Small intestine (tissue), 7 donors: ENCODE measurements around the gene SHROOM3. TPM values are rescaled to one million over a fixed set of nuclear protein-coding genes. Genes with fewer than 3 reads are reported as not detected.

Experiments used
- DNase-seq, 2 donors: peaks; one replicate each; pipeline versions ENCODE4 v3.0.0 to v3.0.0-alpha.2; 2013
- FAIRE-seq: peaks from 2 replicates; lab custom pipeline; 2012; peaks lifted over from hg19 to GRCh38; lab: Jason Lieb, UNC
- H3K27ac ChIP-seq, 3 donors: one replicate each; pipeline ENCODE4 v1.5.1; 2013; ENCODE audit warnings: low read length in 2 of 3, mild to moderate bottlenecking in 2 of 3, control low read depth in 1 of 3, inconsistent platforms in 1 of 3, low read depth in 1 of 3, moderate library complexity in 1 of 3
- H3K27me3 ChIP-seq, 3 donors: one replicate each; pipeline ENCODE4 v1.6.1; 2013; ENCODE audit warnings: low read length in 3 of 3, inconsistent platforms in 1 of 3; ENCODE audit not compliant: control insufficient read depth in 3 of 3, insufficient read depth in 3 of 3
- H3K36me3 ChIP-seq, 3 donors: one replicate each; pipeline ENCODE4 v1.6.1; 2013; ENCODE audit warnings: low read length in 3 of 3, inconsistent platforms in 1 of 3, low read depth in 1 of 3, mild to moderate bottlenecking in 1 of 3, moderate library complexity in 1 of 3; ENCODE audit not compliant: control insufficient read depth in 3 of 3, insufficient read depth in 2 of 3
- H3K4me1 ChIP-seq, 3 donors: one replicate each; pipeline ENCODE4 v1.6.1; 2013; ENCODE audit warnings: low read length in 2 of 3, inconsistent platforms in 1 of 3, low read depth in 1 of 3, mild to moderate bottlenecking in 1 of 3, moderate library complexity in 1 of 3; ENCODE audit not compliant: control insufficient read depth in 3 of 3, insufficient read depth in 2 of 3
- H3K4me3 ChIP-seq, 3 donors: one replicate each; pipeline ENCODE4 v1.5.1; 2013; ENCODE audit warnings: low read length in 3 of 3, control low read depth in 1 of 3, inconsistent platforms in 1 of 3, low read depth in 1 of 3, mild to moderate bottlenecking in 1 of 3, moderate library complexity in 1 of 3
- H3K9me3 ChIP-seq, 2 donors: one replicate each; pipeline ENCODE4 v1.6.1; 2013; ENCODE audit warnings: low read depth in 1 of 2, low read length in 1 of 2; ENCODE audit not compliant: control insufficient read depth in 2 of 2, insufficient read depth in 1 of 2
- WGBS, 3 donors: extraction: QIAGEN DNeasy Blood & Tissue Kit; methylation state at CpG; one replicate each; pipeline ENCODE4 v1.1.7; 2013; 5-methylcytosine and 5-hydroxymethylcytosine counted together
- polyA plus RNA-seq, 4 donors: library from polyadenylated mRNA; stranded (reverse) in 3 of 4; unstranded in 1 of 4; fragments of 200-250 nt in 3 of 4; fragments of 120-200 nt in 1 of 4; gene quantifications; one replicate each; pipeline versions ENCODE4 v1.2.1 to v1.2.3, GENCODE V29; 2013
- donor health status: healthy with polysubstance abuse.
- donor health status: control.
- donor health status: control.
- donor health status: Bipolar disorder and iron deficiency.
- donor health status: healthy.

Gene SHROOM3
- polyA plus RNA-seq, 4 donors, result 21.6 to 52.5 (median 27.8) TPM

DNA sequence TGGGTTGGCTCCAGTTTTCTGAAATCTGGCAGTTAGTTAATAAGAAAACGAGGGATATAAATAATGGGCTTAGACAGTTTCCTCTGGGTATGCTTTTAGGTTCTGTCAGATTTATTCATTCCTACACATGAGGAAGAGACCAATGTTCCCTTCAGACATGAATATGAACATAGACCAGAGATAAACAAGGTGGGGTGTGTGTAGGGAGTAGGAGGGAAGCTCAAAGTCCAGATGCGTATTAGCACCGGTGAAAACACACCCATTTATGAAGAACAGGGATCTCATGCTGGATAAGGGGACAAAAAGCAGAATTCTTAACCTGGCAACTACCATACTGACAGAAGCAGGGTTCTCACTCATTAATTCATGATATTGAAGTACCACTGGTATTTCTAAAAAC lies 240.0 kb downstream of the SHROOM3 start:
- DNase-seq (peak; percentile 87 to 95), FAIRE-seq (no peak)
- 9 to 59% (median 41%) methylated on average over 3 of the region's 3 CpGs for WGBS, 3 donors
- no peaks in the 10 kb centered on the region for H3K27me3 ChIP-seq
- H3K4me1 ChIP-seq, result peaks cover 3 to 20% (median 8%) of the 10 kb centered on the region in 3 donors
- H3K4me3 ChIP-seq, result no peak overlapping the region
- no peaks in the 10 kb centered on the region for H3K9me3 ChIP-seq
- H3K27ac ChIP-seq, result peak overlapping the region; percentile 70 to 93 (median 71)
- H3K36me3 ChIP-seq, result peaks cover 0 to 4% (median 2%) of the 10 kb centered on the region in 3 donors

DNA sequence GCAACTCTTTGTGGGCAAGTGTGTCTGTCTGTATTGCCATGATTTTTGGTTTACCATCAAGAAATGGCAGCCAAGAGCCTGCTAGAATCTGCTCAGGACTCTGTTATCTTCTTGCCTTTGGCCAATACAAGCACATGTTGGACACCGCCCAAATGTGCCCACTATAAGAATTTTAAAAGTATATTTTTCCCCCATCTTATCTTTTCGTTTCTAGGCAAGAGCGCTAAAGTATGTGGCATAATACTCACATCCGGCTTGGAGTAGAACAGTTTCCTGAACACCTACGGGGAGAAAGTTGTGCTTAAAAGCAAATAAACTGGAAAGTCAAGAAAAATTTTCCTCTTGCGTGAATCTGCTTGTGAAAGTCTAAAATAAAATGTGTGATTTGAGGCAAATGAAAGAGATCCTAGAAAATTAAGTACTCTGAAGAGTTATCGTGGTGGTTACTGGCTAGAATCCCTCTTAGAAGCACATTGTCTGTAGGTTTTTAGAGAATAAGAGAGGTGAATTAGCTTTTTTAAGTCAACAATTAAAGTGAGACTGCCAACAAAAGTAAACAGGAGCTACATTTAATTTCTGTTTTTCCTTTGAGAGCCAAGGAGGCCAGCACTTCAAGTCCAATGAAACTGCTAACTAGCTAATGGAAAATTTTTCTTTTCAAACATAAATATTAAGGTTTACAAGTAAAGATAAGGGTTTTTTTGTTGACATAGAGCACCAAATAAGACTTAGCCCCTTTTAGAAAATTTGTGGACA lies 242.7 kb downstream of the SHROOM3 start:
- 86 to 93% (median 86%) methylated on average over 7 of the region's 7 CpGs for WGBS, 3 donors
- peaks cover 3 to 34% (median 11%) of the 10 kb centered on the region in 3 donors for H3K4me1 ChIP-seq
- FAIRE-seq, result no peak

DNA sequence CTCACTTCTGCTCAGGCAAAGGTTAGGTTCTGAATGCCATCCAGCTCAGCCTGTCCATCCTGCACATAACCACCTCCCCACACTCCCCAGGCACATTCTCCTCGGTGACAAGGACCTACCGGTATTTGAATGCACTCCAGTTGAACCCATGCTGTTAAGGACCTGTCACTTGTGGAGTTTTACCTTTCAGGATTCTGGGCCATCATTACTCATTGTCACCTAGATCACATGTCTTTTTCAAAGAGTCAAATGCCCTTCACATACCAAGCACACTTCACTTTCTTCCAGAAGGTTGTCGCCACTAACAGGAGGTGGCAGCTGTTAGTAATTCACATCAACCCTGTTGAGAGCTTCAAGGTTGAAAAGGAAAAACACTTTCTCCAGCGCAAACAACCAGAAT lies 244.7 kb downstream of the SHROOM3 start:
- Histone ChIP-seq H3K27ac (no peak overlapping the region), H3K4me1 (peaks cover 0 to 45% (median 11%) of the 10 kb centered on the region in 3 donors), H3K4me3 (no peak overlapping the region), H3K36me3 (peaks cover 0 to 4% (median 0%) of the 10 kb centered on the region in 3 donors), H3K9me3 (no peaks in the 10 kb centered on the region), H3K27me3 (no peaks in the 10 kb centered on the region)
- FAIRE-seq (no peak), DNase-seq (no peak)
- WGBS, 3 donors, result 87 to 94% (median 91%) methylated on average over 4 of the region's 4 CpGs

More for the DNA sequence above, 242.7 kb downstream of the SHROOM3 start:
- no peaks in the 10 kb centered on the region for H3K27me3 ChIP-seq
- peaks cover 0 to 2% (median 0%) of the 10 kb centered on the region in 3 donors for H3K36me3 ChIP-seq
- H3K9me3 ChIP-seq, result no peaks in the 10 kb centered on the region
- no peak overlapping the region for H3K27ac ChIP-seq
- no peak overlapping the region for H3K4me3 ChIP-seq
- DNase-seq, result no peak

DNA sequence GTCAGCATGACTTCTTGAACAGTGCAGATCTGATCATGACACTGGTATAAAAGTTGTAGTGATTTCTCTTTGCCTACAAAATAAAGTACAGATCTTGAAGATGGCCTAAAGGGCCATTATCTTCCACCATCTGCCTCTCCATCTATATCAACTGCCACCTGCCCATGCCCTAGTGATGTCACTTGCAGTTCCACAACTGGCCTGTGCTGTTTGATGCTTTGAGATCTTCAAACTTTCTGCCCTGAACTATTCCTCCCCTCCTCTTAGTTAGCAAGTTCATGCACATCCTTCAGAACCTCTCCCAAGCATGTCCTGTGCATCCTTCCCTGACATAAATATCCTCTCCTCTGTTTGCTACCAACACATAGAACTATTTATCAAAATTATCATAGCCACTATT lies 245.9 kb downstream of the SHROOM3 start:
- Histone ChIP-seq H3K27ac (no peak overlapping the region), H3K4me3 (no peak overlapping the region)
- FAIRE-seq, result no peak

DNA sequence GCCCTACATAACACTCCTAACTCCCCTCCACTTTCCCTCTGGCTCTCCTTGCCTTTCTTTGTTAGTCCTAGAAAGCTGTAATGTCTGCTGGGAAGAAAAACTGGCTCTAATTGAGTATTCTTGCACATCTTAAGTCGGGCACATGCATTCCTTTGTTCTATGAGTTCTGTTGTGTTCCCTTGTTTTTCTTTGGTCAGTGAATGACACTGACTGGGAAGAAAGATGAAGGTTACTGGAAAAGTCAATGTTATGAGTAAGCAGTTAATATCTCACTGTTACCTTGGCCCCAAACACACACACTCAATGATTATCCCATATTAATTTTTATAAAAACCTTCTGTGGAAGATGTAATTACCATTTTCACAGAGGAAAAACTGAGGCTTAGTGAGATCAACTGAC lies 247.0 kb downstream of the SHROOM3 start:
- no peak for FAIRE-seq
- Histone ChIP-seq H3K9me3 (no peaks in the 10 kb centered on the region), H3K27ac (peak overlapping the region in 2 of 3 donors; percentile 65 to 74)

More for the DNA sequence above, 245.9 kb downstream of the SHROOM3 start:
- Histone ChIP-seq H3K36me3 (peaks cover 0 to 4% (median 0%) of the 10 kb centered on the region in 3 donors), H3K27me3 (no peaks in the 10 kb centered on the region), H3K4me1 (peaks cover 0 to 35% (median 5%) of the 10 kb centered on the region in 3 donors), H3K9me3 (no peaks in the 10 kb centered on the region)
- DNase-seq, result no peak

DNA sequence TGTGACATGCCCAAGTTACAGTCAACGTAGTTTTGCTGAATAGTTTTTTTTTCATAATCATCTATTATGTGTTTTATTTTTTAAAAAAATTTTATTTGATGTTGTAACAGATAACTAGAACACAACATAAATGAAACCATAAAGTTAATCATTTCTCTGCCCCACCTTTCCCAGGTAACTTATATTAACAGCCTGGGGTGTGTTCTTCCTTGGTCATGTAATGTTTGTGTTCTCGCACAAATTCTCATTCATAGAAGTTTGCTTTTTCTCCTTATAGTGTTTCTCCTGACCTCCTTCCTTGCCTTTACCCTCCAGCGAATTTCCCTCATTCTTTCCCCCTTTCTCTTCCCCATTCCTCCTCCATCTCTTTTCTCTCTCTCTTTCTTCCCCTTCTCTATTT lies 248.1 kb downstream of the SHROOM3 start:
- H3K36me3 ChIP-seq, result peaks cover 0 to 4% (median 0%) of the 10 kb centered on the region in 3 donors
- H3K27me3 ChIP-seq, result no peaks in the 10 kb centered on the region
- H3K27ac ChIP-seq, result peak overlapping the region in 2 of 3 donors; percentile 66 to 74
- FAIRE-seq (no peak), DNase-seq (peak; percentile 78 to 80)
- H3K9me3 ChIP-seq, result no peaks in the 10 kb centered on the region
- H3K4me1 ChIP-seq, result peaks cover 0 to 38% (median 3%) of the 10 kb centered on the region in 3 donors
- no peak overlapping the region for H3K4me3 ChIP-seq
- WGBS, 3 donors, result 17 to 65% (median 32%) methylated on average over 3 of the region's 3 CpGs

More for the DNA sequence above, 247.0 kb downstream of the SHROOM3 start:
- 64 to 76% (median 74%) methylated on average over 1 of the region's 1 CpG for WGBS, 3 donors
- peaks cover 0 to 4% (median 0%) of the 10 kb centered on the region in 3 donors for H3K36me3 ChIP-seq
- peaks cover 0 to 29% (median 3%) of the 10 kb centered on the region in 3 donors for H3K4me1 ChIP-seq
- no peaks in the 10 kb centered on the region for H3K27me3 ChIP-seq
- no peak overlapping the region for H3K4me3 ChIP-seq
- DNase-seq, result no peak

DNA sequence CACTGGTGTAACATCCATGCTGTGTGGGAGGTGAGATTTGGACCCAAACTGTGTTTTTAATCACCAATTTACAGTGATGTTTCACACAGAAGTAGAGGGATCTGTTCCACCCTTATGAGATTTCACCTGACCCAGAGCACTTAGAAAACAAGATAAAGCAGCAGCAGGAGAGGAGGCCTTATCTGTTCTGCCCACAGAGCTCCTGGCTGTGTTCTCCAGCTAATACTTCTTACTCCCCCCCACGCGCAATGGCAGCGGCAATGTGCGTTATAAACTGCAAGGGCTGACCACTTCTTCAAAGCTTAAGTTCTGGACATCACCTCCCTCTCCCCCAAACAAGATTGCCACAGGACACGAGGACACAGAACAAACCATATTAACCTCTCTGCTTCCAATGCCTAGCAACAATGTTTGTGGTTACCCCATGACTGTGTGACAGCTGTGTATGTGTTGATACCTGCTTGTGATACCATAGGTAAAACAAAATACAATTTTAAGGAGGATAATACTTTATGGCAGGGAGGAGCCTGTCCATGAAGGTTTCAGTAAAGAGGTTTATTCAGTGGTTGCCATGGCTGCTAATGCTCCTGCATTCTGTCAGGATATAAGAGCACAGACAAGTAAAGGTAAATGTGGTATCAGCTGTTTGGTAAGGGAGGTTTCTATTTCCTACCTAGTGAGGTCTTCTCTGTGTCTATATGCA lies 252.9 kb downstream of the SHROOM3 start:
- DNase-seq (peak; percentile 66 to 81), FAIRE-seq (no peak)
- Histone ChIP-seq H3K4me1 (peaks cover 0 to 45% (median 0%) of the 10 kb centered on the region in 3 donors), H3K4me3 (peak overlapping the region in 1 of 3 donors; percentile 62), H3K27ac (peak overlapping the region; percentile 32 to 86 (median 60)), H3K36me3 (peaks cover 0 to 2% (median 0%) of the 10 kb centered on the region in 3 donors), H3K9me3 (no peaks in the 10 kb centered on the region), H3K27me3 (no peaks in the 10 kb centered on the region)
- WGBS, 3 donors, result 35 to 57% (median 47%) methylated on average over 5 of the region's 5 CpGs

DNA sequence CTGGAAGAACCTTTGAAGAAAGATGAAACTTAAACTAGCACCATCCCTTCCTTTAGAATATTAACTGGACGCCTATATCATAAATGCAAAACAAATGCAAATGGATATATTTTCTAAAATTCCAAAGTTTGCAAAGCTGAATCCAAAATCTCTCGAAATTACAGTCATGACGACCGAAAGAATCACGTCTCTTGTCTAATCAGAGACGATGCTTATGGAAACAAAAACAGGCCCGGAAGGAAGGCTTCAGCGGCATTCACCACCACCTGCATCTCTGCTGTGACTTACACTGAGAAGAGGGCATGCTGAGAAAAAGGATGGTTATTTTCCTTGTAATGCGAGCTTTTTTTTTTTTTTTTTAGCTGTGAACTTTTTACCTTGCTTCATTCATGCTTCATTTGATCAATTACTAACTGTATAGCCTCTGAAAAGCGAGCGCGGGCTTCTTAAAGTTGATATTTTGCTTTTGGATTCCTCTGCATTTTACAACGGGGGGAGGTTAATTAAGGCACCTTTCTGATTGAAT lies 253.7 kb downstream of the SHROOM3 start:
- Histone ChIP-seq H3K36me3 (peaks cover 0 to 2% (median 0%) of the 10 kb centered on the region in 3 donors), H3K4me3 (peak overlapping the region; percentile 60 to 65 (median 62)), H3K4me1 (peaks cover 0 to 42% (median 0%) of the 10 kb centered on the region in 3 donors), H3K9me3 (no peaks in the 10 kb centered on the region), H3K27me3 (no peaks in the 10 kb centered on the region), H3K27ac (peak overlapping the region; percentile 86 to 94 (median 93))
- DNase-seq (peak; percentile 48 to 56), FAIRE-seq (no peak)
- 8 to 34% (median 17%) methylated on average over 13 of the region's 13 CpGs for WGBS, 3 donors
